Measurements from ENCODE around the gene HP1BP3. TPM values are rescaled to one million over a fixed set of nuclear protein-coding genes. Genes with fewer than 3 reads are reported as not detected.

HP1BP3 gene
- polyA plus RNA-seq, 1 donor: 165 TPM

DNA sequence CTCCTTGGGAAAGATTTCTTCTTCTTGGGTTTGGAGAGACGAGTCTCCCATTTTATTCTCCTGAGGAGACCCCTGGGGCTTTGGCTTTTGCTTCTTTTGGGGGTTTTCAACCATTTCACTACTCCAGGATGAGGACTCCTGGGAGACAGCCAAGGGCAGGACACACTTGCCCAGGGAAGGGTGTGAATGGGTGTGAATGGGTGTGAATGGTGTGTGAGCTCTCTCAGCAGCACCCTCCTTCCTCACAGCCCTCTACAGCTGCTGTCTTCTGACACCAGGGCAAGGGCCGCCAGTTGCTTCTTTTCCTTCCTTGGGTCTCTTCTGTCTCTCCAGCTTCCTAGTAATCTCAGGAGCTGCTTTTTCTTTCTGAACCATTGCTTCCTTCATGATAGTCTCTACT lies 93.5 kb downstream of the HP1BP3 start:
- no peak for DNase-seq (ENCODE audit: low read depth)

Other genes starting within 250 kb of the HP1BP3 start
- gene FAM43B, start 234.7 kb downstream of the HP1BP3 start, polyA plus RNA-seq (ENCODE audit: insufficient read length): 0.58 TPM
- 0.18 TPM for gene CDA, start 198.2 kb downstream of the HP1BP3 start, polyA plus RNA-seq (ENCODE audit: insufficient read length)
- 38.7 TPM for gene PINK1, start 153.8 kb downstream of the HP1BP3 start, polyA plus RNA-seq (ENCODE audit: insufficient read length)
- 122 TPM for gene DDOST, start 125.9 kb downstream of the HP1BP3 start, polyA plus RNA-seq (ENCODE audit: insufficient read length)
- 3.2 TPM for gene KIF17, start 69.3 kb downstream of the HP1BP3 start, polyA plus RNA-seq (ENCODE audit: insufficient read length)
- gene SH2D5, start 54.6 kb downstream of the HP1BP3 start, polyA plus RNA-seq (ENCODE audit: insufficient read length): 0.15 TPM